ENCODE data around the gene NIPBL. TPM values are rescaled to one million over a fixed set of nuclear protein-coding genes. Genes with fewer than 3 reads are reported as not detected.

Gene NIPBL
- total and polyA plus RNA-seq, 2 of the 13 experiments (the other 11 are each of a cell fraction or from before 2014, with no cell fraction given) = 12.3 to 32.3 TPM

DNA sequence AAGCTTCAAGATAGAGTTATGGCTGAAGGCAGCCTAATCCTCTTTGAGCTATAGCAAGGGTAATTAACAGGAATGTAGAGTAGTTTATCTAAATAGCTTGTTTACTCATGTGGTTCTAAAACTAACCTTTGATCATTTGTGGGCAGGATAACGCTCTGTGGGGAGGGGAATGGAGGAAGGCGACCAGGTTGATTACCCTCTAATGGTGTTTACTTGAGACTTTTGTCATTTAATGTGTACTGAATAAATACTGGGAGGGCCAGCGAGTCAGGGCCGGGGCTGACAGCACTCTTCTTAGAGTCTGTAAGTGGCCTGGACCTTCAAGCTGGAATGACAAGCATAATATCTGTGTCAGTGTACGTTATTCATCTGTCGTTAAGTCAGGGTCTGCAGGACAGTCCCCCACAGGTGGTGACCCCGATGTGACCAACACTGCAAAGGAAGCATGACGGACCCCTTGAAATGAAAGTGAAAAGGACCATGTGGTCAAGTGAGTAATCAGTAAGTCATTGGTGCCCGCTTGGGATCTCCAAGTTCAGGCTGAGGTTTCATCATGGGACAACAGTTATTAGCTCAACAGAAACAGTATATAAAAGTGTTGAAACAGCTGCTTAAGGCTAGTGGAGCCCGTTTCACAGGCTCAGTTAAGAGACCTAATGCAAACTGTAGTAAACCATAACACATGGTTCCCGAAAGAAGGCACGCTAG lies 210.1 kb downstream of the NIPBL start (continued):
- no peak for TF ChIP-seq ZNF790 (CRISPR knock-in tag; IDR thresholded peaks at IDR 0.05; ENCODE audit: borderline replicate concordance)
- no peak for TF ChIP-seq PHF5A (CRISPR knock-in tag; IDR thresholded peaks at IDR 0.05; ENCODE audit: low read depth, unreplicated experiment)
- TF ChIP-seq, protein P1, sequence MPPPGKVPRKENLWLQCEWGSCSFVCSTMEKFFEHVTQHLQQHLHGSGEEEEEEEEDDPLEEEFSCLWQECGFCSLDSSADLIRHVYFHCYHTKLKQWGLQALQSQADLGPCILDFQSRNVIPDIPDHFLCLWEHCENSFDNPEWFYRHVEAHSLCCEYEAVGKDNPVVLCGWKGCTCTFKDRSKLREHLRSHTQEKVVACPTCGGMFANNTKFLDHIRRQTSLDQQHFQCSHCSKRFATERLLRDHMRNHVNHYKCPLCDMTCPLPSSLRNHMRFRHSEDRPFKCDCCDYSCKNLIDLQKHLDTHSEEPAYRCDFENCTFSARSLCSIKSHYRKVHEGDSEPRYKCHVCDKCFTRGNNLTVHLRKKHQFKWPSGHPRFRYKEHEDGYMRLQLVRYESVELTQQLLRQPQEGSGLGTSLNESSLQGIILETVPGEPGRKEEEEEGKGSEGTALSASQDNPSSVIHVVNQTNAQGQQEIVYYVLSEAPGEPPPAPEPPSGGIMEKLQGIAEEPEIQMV (CRISPR knock-in tag; IDR thresholded peaks at IDR 0.05; ENCODE audit: low read depth) = no peak
- TF ChIP-seq ZNF34 (CRISPR knock-in tag; IDR thresholded peaks at IDR 0.05; ENCODE audit: borderline replicate concordance) = no peak
- TF ChIP-seq, protein P2, sequence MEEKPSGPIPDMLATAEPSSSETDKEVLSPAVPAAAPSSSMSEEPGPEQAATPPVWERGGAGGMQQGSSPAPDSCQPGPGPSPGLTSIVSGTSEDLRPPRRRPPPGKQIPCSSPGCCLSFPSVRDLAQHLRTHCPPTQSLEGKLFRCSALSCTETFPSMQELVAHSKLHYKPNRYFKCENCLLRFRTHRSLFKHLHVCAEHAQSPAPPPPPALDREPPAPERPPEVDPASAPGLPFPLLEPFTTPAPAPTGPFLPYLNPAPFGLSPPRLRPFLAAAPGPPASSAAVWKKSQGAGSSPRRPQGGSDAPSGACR (CRISPR knock-in tag; IDR thresholded peaks at IDR 0.05) = no peak
- no peak for TF ChIP-seq SOX5 (CRISPR knock-in tag; IDR thresholded peaks at IDR 0.05; ENCODE audit: borderline replicate concordance)
- TF ChIP-seq THAP11 (CRISPR knock-in tag; IDR thresholded peaks at IDR 0.05) = no peak
- TF ChIP-seq, protein P3, sequence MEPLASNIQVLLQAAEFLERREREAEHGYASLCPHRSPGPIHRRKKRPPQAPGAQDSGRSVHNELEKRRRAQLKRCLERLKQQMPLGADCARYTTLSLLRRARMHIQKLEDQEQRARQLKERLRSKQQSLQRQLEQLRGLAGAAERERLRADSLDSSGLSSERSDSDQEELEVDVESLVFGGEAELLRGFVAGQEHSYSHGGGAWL (CRISPR knock-in tag; IDR thresholded peaks at IDR 0.05) = no peak
- no peak for TF ChIP-seq U2AF1 (optimal IDR thresholded peaks at IDR 0.05; ENCODE audit: low read depth, low read length)
- TF ChIP-seq, protein P4, sequence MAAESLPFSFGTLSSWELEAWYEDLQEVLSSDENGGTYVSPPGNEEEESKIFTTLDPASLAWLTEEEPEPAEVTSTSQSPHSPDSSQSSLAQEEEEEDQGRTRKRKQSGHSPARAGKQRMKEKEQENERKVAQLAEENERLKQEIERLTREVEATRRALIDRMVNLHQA (CRISPR knock-in tag; IDR thresholded peaks at IDR 0.05) = no peak
- TF ChIP-seq SOX13 (IDR thresholded peaks at IDR 0.05) = no peak
- TF ChIP-seq SOX13 (CRISPR knock-in tag; conservative IDR thresholded peaks at IDR 0.05 in 1 of 2, IDR thresholded peaks at IDR 0.05 in 1 of 2) = peak in 1 of 2 experiments; percentile 64; a peak in 2 of 4 replicates
- TF ChIP-seq ZKSCAN1 (IDR thresholded peaks at IDR 0.05; ENCODE audit: low read length) = no peak
- no peak for TF ChIP-seq ZEB1 (IDR thresholded peaks at IDR 0.05; ENCODE audit: insufficient replicate concordance, low read depth)
- TF ChIP-seq ZBTB7A (CRISPR knock-in tag; IDR thresholded peaks at IDR 0.05) = no peak
- TF ChIP-seq, protein P5, sequence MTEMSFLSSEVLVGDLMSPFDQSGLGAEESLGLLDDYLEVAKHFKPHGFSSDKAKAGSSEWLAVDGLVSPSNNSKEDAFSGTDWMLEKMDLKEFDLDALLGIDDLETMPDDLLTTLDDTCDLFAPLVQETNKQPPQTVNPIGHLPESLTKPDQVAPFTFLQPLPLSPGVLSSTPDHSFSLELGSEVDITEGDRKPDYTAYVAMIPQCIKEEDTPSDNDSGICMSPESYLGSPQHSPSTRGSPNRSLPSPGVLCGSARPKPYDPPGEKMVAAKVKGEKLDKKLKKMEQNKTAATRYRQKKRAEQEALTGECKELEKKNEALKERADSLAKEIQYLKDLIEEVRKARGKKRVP (CRISPR knock-in tag; IDR thresholded peaks at IDR 0.05) = no peak
- TF ChIP-seq SYNCRIP (IDR thresholded peaks at IDR 0.05; ENCODE audit: insufficient read depth, low read depth, low read length) = no peak
- no peak for TF ChIP-seq DPF2 (CRISPR knock-in tag; IDR thresholded peaks at IDR 0.05; ENCODE audit: borderline replicate concordance, low read depth)
- no peak for TF ChIP-seq MXI1 (IDR thresholded peaks at IDR 0.05; ENCODE audit: borderline replicate concordance, low read depth, low read length)
- TF ChIP-seq, protein P6, sequence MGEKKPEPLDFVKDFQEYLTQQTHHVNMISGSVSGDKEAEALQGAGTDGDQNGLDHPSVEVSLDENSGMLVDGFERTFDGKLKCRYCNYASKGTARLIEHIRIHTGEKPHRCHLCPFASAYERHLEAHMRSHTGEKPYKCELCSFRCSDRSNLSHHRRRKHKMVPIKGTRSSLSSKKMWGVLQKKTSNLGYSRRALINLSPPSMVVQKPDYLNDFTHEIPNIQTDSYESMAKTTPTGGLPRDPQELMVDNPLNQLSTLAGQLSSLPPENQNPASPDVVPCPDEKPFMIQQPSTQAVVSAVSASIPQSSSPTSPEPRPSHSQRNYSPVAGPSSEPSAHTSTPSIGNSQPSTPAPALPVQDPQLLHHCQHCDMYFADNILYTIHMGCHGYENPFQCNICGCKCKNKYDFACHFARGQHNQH (CRISPR knock-in tag; IDR thresholded peaks at IDR 0.05) = no peak
- no peak for TF ChIP-seq MTF2 (CRISPR knock-in tag; IDR thresholded peaks at IDR 0.05; ENCODE audit: borderline replicate concordance)
- no peak; the same call in 1 of the 2 replicates for TF ChIP-seq FOXO1 (CRISPR knock-in tag; IDR thresholded peaks at IDR 0.05)
- TF ChIP-seq ZNF484 (CRISPR knock-in tag; IDR thresholded peaks at IDR 0.05; ENCODE audit: borderline replicate concordance, low read depth) = no peak
- TF ChIP-seq RARG (CRISPR knock-in tag; IDR thresholded peaks at IDR 0.05; ENCODE audit: low read depth) = no peak
- no peak for TF ChIP-seq ZNF282 (IDR thresholded peaks at IDR 0.05; ENCODE audit: partially characterized antibody)
- TF ChIP-seq DNMT1 (CRISPR knock-in tag; IDR thresholded peaks at IDR 0.05) = no peak
- no peak for TF ChIP-seq ZNF225 (CRISPR knock-in tag; IDR thresholded peaks at IDR 0.05)

All from HepG2 (cell line).